Keratinocyte (primary cell): ENCODE measurements around the gene HS3ST2.

ENCODE experiments used
- EZH2 ChIP-seq: IDR thresholded peaks from one replicate; pipeline ENCODE4 v1.6.1; 2012; ENCODE audit warnings: inconsistent platforms, mild to moderate bottlenecking, low read length, moderate library complexity
- TF ChIP-seq, protein P1 (sequence below), 3 experiments: IDR thresholded peaks in 1 of 3; conservative IDR thresholded peaks in 1 of 3; optimal IDR thresholded peaks in 1 of 3; 2 replicates in 2 of 3; 3 replicates in 1 of 3; pipeline versions ENCODE3 to v1.5.1; 2011; ENCODE audit warnings: low read length in 3 of 3, mild to moderate bottlenecking in 3 of 3, moderate library complexity in 2 of 3, control low read depth in 1 of 3, inconsistent platforms in 1 of 3; ENCODE audit not compliant: insufficient read depth in 2 of 3; ENCODE audit errors: extremely low read depth in 1 of 3

DNA sequence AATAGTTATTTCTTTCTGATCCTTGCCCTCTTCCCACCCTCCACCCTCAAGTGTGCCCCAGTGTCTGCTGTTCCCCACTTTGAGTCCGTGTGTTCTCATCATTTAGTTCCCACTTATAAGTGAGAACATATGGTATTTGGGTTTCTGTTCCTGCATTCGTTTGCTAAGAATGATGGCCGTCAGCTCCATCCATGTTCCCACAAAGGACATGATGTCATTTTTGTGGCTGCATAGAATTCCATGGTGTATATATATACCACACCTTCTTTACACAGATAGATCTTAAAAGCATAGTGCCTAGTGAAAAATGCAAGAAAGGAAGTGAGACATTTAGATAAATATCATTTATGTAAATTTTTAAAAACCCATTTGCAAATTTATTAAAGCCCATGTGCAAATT, 33.1 kb downstream of the HS3ST2 start:
- TF ChIP-seq EZH2, result no peak
- TF ChIP-seq, protein P1, sequence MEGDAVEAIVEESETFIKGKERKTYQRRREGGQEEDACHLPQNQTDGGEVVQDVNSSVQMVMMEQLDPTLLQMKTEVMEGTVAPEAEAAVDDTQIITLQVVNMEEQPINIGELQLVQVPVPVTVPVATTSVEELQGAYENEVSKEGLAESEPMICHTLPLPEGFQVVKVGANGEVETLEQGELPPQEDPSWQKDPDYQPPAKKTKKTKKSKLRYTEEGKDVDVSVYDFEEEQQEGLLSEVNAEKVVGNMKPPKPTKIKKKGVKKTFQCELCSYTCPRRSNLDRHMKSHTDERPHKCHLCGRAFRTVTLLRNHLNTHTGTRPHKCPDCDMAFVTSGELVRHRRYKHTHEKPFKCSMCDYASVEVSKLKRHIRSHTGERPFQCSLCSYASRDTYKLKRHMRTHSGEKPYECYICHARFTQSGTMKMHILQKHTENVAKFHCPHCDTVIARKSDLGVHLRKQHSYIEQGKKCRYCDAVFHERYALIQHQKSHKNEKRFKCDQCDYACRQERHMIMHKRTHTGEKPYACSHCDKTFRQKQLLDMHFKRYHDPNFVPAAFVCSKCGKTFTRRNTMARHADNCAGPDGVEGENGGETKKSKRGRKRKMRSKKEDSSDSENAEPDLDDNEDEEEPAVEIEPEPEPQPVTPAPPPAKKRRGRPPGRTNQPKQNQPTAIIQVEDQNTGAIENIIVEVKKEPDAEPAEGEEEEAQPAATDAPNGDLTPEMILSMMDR (optimal IDR thresholded peaks at IDR 0.05 in 1 of 3, IDR thresholded peaks at IDR 0.05 in 1 of 3, conservative IDR thresholded peaks at IDR 0.05 in 1 of 3; ENCODE audit: extremely low read depth in 1 of 3, insufficient read depth in 2 of 3, low read length in 3 of 3), result no peak
